ENCODE data around the gene REEP6. TPM values are rescaled to one million over a fixed set of nuclear protein-coding genes. Genes with fewer than 3 reads are reported as not detected.
"Not testable (repeated sequence)": the region's sequence is repeated elsewhere in the genome, so short reads cannot be mapped to it uniquely, and the experiment has no call there.

Gene REEP6
- polyA plus RNA-seq, 1 donor, result 228 TPM

DNA sequence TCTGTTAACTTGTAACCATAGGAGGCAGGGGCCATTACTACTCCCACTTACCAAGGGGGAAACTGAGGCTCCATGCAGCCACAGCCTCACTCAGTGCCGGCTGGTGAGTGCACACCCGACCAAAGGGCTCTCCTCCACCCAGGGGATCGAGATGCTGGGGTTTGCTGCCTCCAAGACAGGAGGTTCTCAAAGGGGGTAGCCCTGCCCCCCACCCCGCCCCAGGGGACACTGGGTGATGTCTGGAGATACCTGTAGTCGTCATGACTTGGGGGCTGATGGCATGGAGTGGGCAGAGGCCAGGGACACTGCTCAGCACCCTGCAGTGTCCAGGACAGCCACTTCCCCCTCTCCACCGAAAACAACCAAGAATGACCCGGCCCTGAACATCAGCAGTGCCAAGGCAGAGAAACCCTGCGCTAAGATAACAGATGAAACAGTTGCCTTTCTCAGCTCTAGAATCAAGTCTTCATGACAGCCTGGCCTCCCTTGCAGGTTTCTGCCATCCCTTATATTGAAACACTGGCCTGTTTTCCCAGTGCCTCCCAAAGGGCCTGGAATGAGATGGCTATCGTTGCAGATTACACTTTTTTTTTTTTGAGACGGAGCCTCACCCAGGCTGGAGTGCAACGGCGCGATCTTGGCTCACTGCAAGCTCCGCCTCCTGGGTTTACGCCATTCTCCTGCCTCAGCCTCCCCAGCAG is 3.3 kb downstream of the REEP6 start:
- Histone ChIP-seq H3K4me3 (ENCODE audit: low read length) (no peak overlapping the region), H3K27ac (ENCODE audit: low read length) (peak overlapping the region; percentile 83), H3K27me3 (ENCODE audit: control insufficient read depth, insufficient read depth, low read length) (peaks cover 5% of the 10 kb centered on the region), H3K9me3 (ENCODE audit: control insufficient read depth, low read depth, low read length) (peaks cover 20% of the 10 kb centered on the region), H3K4me1 (ENCODE audit: control insufficient read depth, insufficient read depth, low read length) (peaks cover 63% of the 10 kb centered on the region), H3K36me3 (ENCODE audit: control insufficient read depth, insufficient read depth, low read length) (peaks cover 11% of the 10 kb centered on the region)
- WGBS (ENCODE audit: insufficient coverage, low lambda C conversion rate), result no CpG with 5 or more reads among the region's 15 CpGs
- no peak for DNase-seq

DNA sequence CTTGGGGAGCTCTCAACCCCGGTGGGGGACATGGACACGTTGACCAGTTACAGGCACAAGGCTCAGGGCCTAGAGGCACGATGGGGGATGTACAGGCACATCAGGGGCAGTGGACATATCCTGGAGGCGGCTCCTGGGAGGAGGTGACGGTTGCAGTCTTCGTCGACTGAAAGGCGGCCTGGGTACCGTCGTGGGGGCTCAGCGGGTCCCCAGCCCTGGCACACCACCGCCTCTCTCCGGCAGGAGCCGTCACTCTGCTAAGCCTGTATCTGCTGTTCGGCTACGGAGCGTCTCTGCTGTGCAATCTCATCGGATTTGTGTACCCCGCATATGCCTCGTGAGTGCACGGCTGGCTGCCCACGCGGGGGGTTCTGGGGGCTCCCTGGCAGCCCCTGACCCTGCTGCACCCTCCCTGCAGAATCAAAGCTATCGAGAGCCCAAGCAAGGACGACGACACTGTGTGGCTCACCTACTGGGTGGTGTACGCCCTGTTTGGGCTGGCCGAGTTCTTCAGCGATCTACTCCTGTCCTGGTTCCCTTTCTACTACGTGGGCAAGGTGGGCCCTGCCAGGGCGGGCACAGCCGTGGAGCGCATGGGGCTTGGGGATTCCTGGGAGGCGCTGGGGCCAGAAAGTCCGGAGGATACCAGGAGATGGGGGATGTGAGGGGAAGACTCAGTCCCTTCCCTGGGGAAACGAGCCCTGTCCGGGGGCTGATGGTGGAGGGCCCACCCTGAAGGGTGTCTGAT is 4.2 kb downstream of the REEP6 start:
- peaks cover 55% of the 10 kb centered on the region for H3K4me1 ChIP-seq (ENCODE audit: control insufficient read depth, insufficient read depth, low read length)
- H3K9me3 ChIP-seq (ENCODE audit: control insufficient read depth, low read depth, low read length), result peaks cover 29% of the 10 kb centered on the region
- H3K27ac ChIP-seq (ENCODE audit: low read length), result peak overlapping the region; percentile 27
- peaks cover 11% of the 10 kb centered on the region for H3K36me3 ChIP-seq (ENCODE audit: control insufficient read depth, insufficient read depth, low read length)
- no peak overlapping the region for H3K4me3 ChIP-seq (ENCODE audit: low read length)
- no peak for DNase-seq
- WGBS (ENCODE audit: insufficient coverage, low lambda C conversion rate), result no CpG with 5 or more reads among the region's 37 CpGs
- peaks cover 5% of the 10 kb centered on the region for H3K27me3 ChIP-seq (ENCODE audit: control insufficient read depth, insufficient read depth, low read length)

DNA sequence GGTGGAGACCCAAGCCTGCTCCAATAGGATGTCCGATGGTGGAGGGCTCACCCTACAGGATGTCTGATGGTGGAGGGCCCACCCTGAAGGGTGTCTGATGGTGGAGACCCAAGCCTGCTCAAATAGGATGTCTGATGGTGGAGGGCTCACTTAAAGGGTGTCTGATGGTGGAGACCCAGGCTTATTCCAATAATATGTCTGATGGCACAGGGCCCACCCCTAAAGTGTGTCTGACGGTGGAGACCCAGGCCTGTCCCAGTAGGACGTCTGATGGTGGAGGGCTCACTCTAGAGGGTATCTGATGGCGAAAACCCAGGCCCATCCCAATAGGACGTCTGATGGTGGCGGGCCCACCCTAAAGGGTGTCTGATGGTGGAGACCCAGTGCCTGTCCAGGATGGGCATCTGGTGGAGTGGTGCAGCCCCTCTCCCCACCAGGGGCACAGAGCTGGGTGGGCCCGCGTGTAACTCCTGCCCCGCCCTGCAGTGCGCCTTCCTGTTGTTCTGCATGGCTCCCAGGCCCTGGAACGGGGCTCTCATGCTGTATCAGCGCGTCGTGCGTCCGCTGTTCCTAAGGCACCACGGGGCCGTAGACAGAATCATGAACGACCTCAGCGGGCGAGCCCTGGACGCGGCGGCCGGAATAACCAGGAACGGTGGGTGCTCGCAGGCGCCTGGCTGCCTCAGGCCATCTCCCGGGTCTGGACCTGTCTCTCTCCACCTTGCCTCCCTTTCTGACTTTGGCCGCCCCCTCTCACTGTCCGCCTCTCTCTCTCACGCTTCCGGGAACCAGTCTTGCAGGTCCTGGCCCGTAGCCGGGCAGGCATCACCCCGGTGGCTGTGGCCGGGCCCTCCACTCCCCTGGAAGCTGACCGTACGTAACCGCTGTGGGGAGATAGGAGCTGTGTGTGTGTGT is 5.1 kb downstream of the REEP6 start:
- H3K4me3 ChIP-seq (ENCODE audit: low read length), result no peak overlapping the region
- DNase-seq, result no peak
- H3K4me1 ChIP-seq (ENCODE audit: control insufficient read depth, insufficient read depth, low read length), result peaks cover 56% of the 10 kb centered on the region
- no peak overlapping the region for H3K27ac ChIP-seq (ENCODE audit: low read length)
- no CpG with 5 or more reads among the region's 40 CpGs for WGBS (ENCODE audit: insufficient coverage, low lambda C conversion rate)
- peaks cover 11% of the 10 kb centered on the region for H3K36me3 ChIP-seq (ENCODE audit: control insufficient read depth, insufficient read depth, low read length)
- peaks cover 34% of the 10 kb centered on the region for H3K9me3 ChIP-seq (ENCODE audit: control insufficient read depth, low read depth, low read length)
- peaks cover 5% of the 10 kb centered on the region for H3K27me3 ChIP-seq (ENCODE audit: control insufficient read depth, insufficient read depth, low read length)

DNA sequence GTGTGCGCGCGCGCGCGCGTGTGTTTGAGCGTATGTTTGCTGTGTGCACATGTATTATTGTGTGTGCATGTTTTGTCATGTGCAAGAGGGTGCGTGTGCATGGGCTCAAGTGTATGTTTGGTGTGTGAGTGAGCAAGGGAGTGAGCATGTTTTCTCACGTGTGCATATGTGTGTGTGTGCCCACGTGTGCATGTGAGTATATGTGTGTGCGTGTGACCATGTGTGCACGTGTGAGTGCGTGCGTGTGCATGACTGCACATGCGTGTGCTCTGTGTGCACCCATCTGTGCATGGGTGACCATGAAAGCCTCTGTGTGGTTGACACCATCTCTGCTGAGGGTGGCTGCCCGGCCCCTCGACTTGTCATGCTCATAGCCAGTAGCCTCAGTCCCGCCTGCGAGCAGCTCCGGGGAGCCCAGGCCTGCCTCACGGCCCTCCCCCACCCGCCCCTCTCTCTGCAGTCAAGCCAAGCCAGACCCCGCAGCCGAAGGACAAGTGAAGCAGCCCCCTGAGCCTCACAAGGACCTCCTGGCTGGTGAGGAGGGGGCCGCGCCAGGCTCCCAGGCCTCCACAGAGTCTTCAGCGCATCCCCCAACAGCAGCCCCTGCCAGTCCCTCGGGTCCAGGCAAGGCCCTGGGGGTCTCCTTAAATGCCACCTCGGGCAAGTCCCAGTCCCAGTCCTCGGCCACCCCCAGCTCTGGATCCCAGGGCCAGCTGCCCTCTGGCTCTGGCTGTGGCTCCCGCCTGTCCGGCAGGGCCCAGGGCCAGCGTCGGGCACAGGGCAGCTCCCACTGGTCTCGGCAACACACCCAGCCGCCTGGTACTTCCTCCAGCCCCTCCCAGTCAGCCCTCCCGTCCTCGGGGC is 6.0 kb downstream of the REEP6 start:
- peak overlapping the region; percentile 17 for H3K27ac ChIP-seq (ENCODE audit: low read length)
- WGBS (ENCODE audit: insufficient coverage, low lambda C conversion rate), result no CpG with 5 or more reads among the region's 39 CpGs
- H3K4me1 ChIP-seq (ENCODE audit: control insufficient read depth, insufficient read depth, low read length), result peaks cover 64% of the 10 kb centered on the region

DNA sequence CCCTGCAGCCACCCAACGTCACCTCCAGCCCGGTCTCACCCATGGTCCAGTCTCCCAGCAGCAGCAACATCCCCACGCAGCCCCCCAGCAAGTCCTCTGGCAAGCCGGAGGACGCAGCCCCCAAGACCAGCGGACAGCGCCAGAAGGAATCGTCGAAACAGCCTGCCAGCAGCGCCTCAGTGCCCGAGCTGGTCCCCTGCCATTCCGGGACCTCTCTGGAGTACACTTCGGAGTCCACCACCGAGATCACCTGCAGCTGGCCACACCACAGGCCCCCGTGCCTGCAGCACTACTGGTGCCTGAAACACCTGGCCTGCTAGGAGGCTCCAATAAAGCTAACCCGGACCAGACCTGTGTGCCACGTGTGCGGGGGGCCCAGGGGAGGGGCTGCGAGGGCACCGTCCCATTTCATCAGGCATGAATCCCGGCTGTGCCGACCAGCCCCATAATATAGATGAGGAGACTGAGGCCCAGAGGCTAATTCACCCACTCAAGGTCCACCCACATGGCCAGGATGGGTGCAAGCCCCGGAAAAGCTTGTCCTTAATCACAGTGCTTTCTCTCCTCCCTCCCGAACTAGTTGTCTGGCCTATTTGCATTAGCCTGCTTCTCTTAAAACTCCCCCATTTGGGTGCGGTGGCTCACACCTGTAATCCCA is 6.7 kb downstream of the REEP6 start:
- no peak for DNase-seq
- H3K4me1 ChIP-seq (ENCODE audit: control insufficient read depth, insufficient read depth, low read length), result peaks cover 63% of the 10 kb centered on the region
- no peak overlapping the region for H3K4me3 ChIP-seq (ENCODE audit: low read length)
- no CpG with 5 or more reads among the region's 25 CpGs for WGBS (ENCODE audit: insufficient coverage, low lambda C conversion rate)
- peak overlapping the region; percentile 17 for H3K27ac ChIP-seq (ENCODE audit: low read length)
- peaks cover 34% of the 10 kb centered on the region for H3K9me3 ChIP-seq (ENCODE audit: control insufficient read depth, low read depth, low read length)
- peaks cover 11% of the 10 kb centered on the region for H3K36me3 ChIP-seq (ENCODE audit: control insufficient read depth, insufficient read depth, low read length)
- no peaks in the 10 kb centered on the region for H3K27me3 ChIP-seq (ENCODE audit: control insufficient read depth, insufficient read depth, low read length)

More for the DNA sequence above, 6.0 kb downstream of the REEP6 start:
- DNase-seq, result no peak
- Histone ChIP-seq H3K4me3 (ENCODE audit: low read length) (no peak overlapping the region), H3K9me3 (ENCODE audit: control insufficient read depth, low read depth, low read length) (peaks cover 34% of the 10 kb centered on the region), H3K36me3 (ENCODE audit: control insufficient read depth, insufficient read depth, low read length) (peaks cover 11% of the 10 kb centered on the region), H3K27me3 (ENCODE audit: control insufficient read depth, insufficient read depth, low read length) (no peaks in the 10 kb centered on the region)

DNA sequence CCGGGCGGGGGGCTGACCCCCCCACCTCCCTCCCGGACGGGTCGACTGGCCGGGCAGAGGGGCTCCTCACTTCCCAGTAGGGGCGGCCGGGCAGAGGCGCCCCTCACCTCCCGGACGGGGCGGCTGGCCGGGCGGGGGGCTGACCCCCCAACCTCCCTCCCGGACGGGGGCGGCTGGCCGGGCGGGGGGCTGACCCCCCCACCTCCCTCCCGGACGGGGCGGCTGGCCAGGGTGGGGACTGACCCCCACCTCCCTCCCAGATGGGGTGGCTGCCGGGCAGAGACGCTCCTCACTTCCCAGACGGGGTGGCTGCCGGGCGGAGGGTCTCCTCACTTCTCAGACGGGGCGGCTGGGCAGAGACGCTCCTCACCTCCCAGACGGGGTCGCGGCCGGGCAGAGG is 8.2 kb downstream of the REEP6 start:
- H3K4me3 ChIP-seq (ENCODE audit: low read length); DNase-seq; H3K27ac ChIP-seq (ENCODE audit: low read length); H3K27me3 ChIP-seq (ENCODE audit: control insufficient read depth, insufficient read depth, low read length): not testable (repeated sequence)
- Histone ChIP-seq H3K9me3 (ENCODE audit: control insufficient read depth, low read depth, low read length) (peaks cover 34% of the 10 kb centered on the region), H3K4me1 (ENCODE audit: control insufficient read depth, insufficient read depth, low read length) (peaks cover 63% of the 10 kb centered on the region), H3K36me3 (ENCODE audit: control insufficient read depth, insufficient read depth, low read length) (peaks cover 11% of the 10 kb centered on the region)
- WGBS (ENCODE audit: insufficient coverage, low lambda C conversion rate), result no CpG with 5 or more reads among the region's 34 CpGs

DNA sequence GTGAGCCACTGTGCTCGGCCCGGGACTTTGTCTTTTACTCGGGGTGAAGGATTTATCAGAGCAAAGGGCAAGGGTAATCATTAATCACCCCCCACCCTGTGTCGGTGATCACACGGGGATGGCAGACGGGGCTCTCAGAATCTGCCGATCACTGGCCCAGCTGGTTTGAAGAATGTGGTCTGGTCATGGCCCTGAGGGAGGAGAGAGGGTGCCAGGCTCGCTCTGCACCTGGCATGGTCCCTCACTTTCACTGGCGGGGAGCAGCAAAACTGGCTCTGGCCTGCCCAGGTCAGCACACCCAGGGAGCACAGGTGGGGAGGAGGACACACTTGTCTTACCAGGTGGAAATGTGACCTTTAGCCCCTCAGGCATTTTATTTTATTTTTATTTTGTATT is 10.2 kb downstream of the REEP6 start:
- Histone ChIP-seq H3K27ac (ENCODE audit: low read length) (peak overlapping the region; percentile 77), H3K4me1 (ENCODE audit: control insufficient read depth, insufficient read depth, low read length) (peaks cover 48% of the 10 kb centered on the region), H3K27me3 (ENCODE audit: control insufficient read depth, insufficient read depth, low read length) (peaks cover 8% of the 10 kb centered on the region), H3K36me3 (ENCODE audit: control insufficient read depth, insufficient read depth, low read length) (peaks cover 18% of the 10 kb centered on the region), H3K9me3 (ENCODE audit: control insufficient read depth, low read depth, low read length) (peaks cover 29% of the 10 kb centered on the region), H3K4me3 (ENCODE audit: low read length) (no peak overlapping the region)
- DNase-seq, result peak; percentile 80 to 92
- no CpG with 5 or more reads among the region's 9 CpGs for WGBS (ENCODE audit: insufficient coverage, low lambda C conversion rate)

DNA sequence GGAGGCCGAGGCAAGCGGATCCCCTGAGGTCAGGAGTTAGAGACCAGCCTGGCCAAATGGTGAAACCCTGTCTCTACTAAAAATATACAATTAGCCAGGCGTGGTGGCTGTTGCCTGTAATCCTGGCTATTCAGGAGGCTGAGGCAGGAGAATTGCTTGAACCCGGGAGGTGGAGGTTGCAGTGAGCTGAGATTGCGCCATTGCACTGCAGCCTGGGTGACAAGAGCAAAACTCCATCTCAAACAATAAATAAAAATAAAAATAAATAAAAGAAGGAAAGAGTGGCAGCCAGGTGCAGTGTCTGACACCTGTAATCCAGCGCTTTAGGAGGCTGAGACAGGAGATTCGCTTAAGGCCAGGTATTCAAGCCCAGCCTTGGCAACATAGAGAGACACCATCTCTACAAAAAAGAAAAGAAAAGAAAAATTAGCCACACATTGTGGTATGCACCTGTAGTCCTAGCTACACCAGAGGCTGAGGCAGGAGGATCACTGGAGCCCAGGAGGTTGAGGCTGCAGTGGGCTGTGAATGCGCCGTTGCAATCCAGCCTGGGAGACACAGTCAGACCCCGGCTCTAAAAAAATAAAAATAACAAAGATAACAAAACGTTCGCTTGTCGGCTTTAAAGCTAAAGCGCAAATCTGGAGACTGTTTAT is 11.6 kb downstream of the REEP6 start:
- peak overlapping the region; percentile 53 for H3K27ac ChIP-seq (ENCODE audit: low read length)
- H3K27me3 ChIP-seq (ENCODE audit: control insufficient read depth, insufficient read depth, low read length), result peaks cover 8% of the 10 kb centered on the region

More for the DNA sequence above, 11.6 kb downstream of the REEP6 start:
- Histone ChIP-seq H3K4me3 (ENCODE audit: low read length) (peak overlapping the region; percentile 41), H3K9me3 (ENCODE audit: control insufficient read depth, low read depth, low read length) (peaks cover 25% of the 10 kb centered on the region), H3K4me1 (ENCODE audit: control insufficient read depth, insufficient read depth, low read length) (peaks cover 41% of the 10 kb centered on the region), H3K36me3 (ENCODE audit: control insufficient read depth, insufficient read depth, low read length) (peaks cover 14% of the 10 kb centered on the region)
- WGBS (ENCODE audit: insufficient coverage, low lambda C conversion rate), result 32% methylated on average over 5 of the region's 14 CpGs
- no peak for DNase-seq
